OCI-LY1 (cell line): Measurements from ENCODE around the gene MYH7.

Experiments
- H2AFZ ChIP-seq: fragments of 200-600 bp; sonication (generic), shearing (Covaris generic); 2 replicates; pipeline ENCODE4 v1.6.0; 2014; ENCODE audit warnings: antibody characterized with exemption, mild to moderate bottlenecking, low read length
- H3F3A ChIP-seq: fragments of 200-600 bp; sonication (generic), shearing (Covaris generic); 2 replicates; pipeline ENCODE4 v1.6.0; 2014; ENCODE audit warnings: mild to moderate bottlenecking, antibody characterized with exemption, low read length, moderate library complexity; ENCODE audit not compliant: insufficient read depth
- H3K27ac ChIP-seq: fragments of 200-600 bp; sonication (generic); 2 replicates; pipeline ENCODE4 v1.5.1; 2014; ENCODE audit warnings: low read length, mixed run types, mild to moderate bottlenecking, low read depth; ENCODE audit not compliant: poor library complexity, severe bottlenecking
- H3K27me3 ChIP-seq: fragments of 200-600 bp; sonication (generic); 2 replicates; pipeline ENCODE4 v1.6.0; 2014; ENCODE audit warnings: antibody characterized with exemption, mild to moderate bottlenecking, low read length, moderate library complexity; ENCODE audit not compliant: insufficient read depth
- H3K36me3 ChIP-seq: fragments of 200-600 bp; sonication (generic); 2 replicates; pipeline ENCODE4 v1.6.1; 2014; ENCODE audit warnings: mild to moderate bottlenecking, antibody characterized with exemption, low read length, moderate library complexity, mixed read lengths; ENCODE audit not compliant: insufficient read depth
- H3K4me1 ChIP-seq: fragments of 200-600 bp; sonication (generic); 2 replicates; pipeline ENCODE4 v1.5.1; 2014; ENCODE audit warnings: mild to moderate bottlenecking, low read length, moderate library complexity; ENCODE audit not compliant: insufficient read depth, severe bottlenecking
- H3K4me2 ChIP-seq: fragments of 200-600 bp; sonication (generic), shearing (Covaris generic); 2 replicates; pipeline ENCODE4 v1.6.1; 2014; ENCODE audit warnings: low read length
- H3K4me3 ChIP-seq: fragments of 200-600 bp; sonication (generic); 2 replicates; pipeline ENCODE4 v1.5.1; 2014; ENCODE audit warnings: low read length, low read depth, mild to moderate bottlenecking, mixed read lengths; ENCODE audit not compliant: poor library complexity, severe bottlenecking
- H3K79me2 ChIP-seq: fragments of 200-600 bp; shearing (Covaris generic); 2 replicates; pipeline ENCODE4 v1.6.1; 2016; ENCODE audit warnings: mixed run types, low read length, mixed read lengths; ENCODE audit not compliant: insufficient read depth
- H3K9ac ChIP-seq: fragments of 200-600 bp; sonication (generic), shearing (Covaris generic); 2 replicates; pipeline ENCODE4 v1.6.1; 2014; ENCODE audit warnings: mild to moderate bottlenecking, low read length, mixed read lengths
- H3K9me2 ChIP-seq: fragments of 200-600 bp; sonication (generic), shearing (Covaris generic); 2 replicates; pipeline ENCODE4 v1.6.1; 2014; ENCODE audit warnings: low read depth, mild to moderate bottlenecking, low read length, mixed read lengths
- H3K9me3 ChIP-seq: fragments of 200-600 bp; shearing (Covaris generic); 2 replicates; pipeline ENCODE4 v1.6.1; 2014; ENCODE audit warnings: low read length, mixed read lengths
- H4K20me1 ChIP-seq: fragments of 200-600 bp; sonication (generic), shearing (Covaris generic); 2 replicates; pipeline ENCODE4 v1.6.0; 2016; ENCODE audit warnings: mild to moderate bottlenecking, low read length; ENCODE audit not compliant: insufficient read depth
- EZH2 ChIP-seq: fragments of 200-600 bp; sonication (generic), shearing (Covaris generic); IDR thresholded peaks from 2 replicates; pipeline ENCODE4 v1.8.0; 2017; ENCODE audit warnings: borderline replicate concordance, mixed run types, mild to moderate bottlenecking, antibody characterized with exemption, low read length, moderate library complexity, mixed read lengths
- TF ChIP-seq, protein P1 (sequence below): fragments of 200-600 bp; sonication (generic), shearing (Covaris generic); IDR thresholded peaks from 2 replicates; pipeline ENCODE4 v1.5.1; 2017; ENCODE audit warnings: mild to moderate bottlenecking, antibody characterized with exemption, low read length, moderate library complexity, mixed read lengths

The MYH7 gene

DNA sequence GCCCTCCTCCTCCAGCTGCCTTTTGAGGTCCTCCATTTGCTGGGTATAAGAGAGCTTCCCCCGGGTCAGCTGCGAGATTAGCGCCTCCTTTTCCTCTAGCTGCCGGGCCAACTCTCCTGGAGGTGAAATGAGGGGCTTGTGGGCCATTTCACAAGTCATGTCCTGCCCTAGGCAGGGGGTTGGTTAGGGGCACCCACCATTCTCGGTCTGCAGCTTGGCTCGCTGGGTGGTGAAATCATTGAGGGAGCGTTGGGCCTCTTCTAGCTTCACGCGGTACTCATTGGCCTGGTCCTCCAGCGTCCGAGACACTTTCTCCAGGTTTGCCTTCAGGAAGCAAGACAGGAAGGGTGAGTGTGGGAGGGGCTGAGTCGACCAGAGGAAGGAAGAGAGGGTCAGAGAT is 46.1 kb downstream of the MYH7 start:
- Histone ChIP-seq H3K9ac (no peak overlapping the region), H3K9me2 (no peaks in the 10 kb centered on the region), H4K20me1 (no peaks in the 10 kb centered on the region), H3F3A (no peaks in the 10 kb centered on the region), H3K4me2 (no peak overlapping the region), H3K27me3 (peaks cover 12% of the 10 kb centered on the region; the same call in 1 of the 2 replicates), H3K9me3 (no peaks in the 10 kb centered on the region), H3K36me3 (no peaks in the 10 kb centered on the region), H3K4me3 (no peak overlapping the region), H3K79me2 (no peaks in the 10 kb centered on the region), H3K27ac (no peak overlapping the region), H3K4me1 (no peaks in the 10 kb centered on the region), H2AFZ (no peak overlapping the region)
- TF ChIP-seq, protein P1, sequence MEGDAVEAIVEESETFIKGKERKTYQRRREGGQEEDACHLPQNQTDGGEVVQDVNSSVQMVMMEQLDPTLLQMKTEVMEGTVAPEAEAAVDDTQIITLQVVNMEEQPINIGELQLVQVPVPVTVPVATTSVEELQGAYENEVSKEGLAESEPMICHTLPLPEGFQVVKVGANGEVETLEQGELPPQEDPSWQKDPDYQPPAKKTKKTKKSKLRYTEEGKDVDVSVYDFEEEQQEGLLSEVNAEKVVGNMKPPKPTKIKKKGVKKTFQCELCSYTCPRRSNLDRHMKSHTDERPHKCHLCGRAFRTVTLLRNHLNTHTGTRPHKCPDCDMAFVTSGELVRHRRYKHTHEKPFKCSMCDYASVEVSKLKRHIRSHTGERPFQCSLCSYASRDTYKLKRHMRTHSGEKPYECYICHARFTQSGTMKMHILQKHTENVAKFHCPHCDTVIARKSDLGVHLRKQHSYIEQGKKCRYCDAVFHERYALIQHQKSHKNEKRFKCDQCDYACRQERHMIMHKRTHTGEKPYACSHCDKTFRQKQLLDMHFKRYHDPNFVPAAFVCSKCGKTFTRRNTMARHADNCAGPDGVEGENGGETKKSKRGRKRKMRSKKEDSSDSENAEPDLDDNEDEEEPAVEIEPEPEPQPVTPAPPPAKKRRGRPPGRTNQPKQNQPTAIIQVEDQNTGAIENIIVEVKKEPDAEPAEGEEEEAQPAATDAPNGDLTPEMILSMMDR = no peak
- TF ChIP-seq EZH2 = no peak

DNA sequence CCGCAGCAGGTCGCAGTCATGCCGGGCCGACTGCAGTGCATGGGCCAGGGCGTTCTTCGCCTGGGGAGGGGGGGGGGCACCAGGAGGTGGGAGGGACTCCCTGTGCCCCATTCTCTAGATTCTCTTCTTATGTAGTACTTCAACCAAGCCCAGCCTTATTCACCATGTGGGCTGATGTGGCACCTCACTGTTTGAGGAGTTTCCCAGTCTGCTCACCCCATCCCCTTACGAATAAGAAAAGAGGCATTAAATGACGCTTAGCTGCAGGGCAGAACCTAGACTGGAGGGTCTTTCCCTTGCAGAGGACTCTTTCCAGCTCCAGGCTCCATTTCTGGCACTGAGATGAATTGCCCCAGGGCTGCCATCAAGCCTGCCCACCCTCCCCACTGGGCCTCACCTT is 46.5 kb downstream of the MYH7 start:
- Histone ChIP-seq H3K36me3 (no peaks in the 10 kb centered on the region), H3K79me2 (no peaks in the 10 kb centered on the region), H3K9me2 (no peaks in the 10 kb centered on the region), H3K4me3 (no peak overlapping the region), H3K27me3 (peaks cover 12% of the 10 kb centered on the region; the same call in 1 of the 2 replicates), H2AFZ (no peak overlapping the region), H3K9ac (no peak overlapping the region), H3K4me2 (no peak overlapping the region), H3F3A (no peaks in the 10 kb centered on the region), H3K27ac (no peak overlapping the region), H3K9me3 (no peaks in the 10 kb centered on the region), H3K4me1 (no peaks in the 10 kb centered on the region), H4K20me1 (no peaks in the 10 kb centered on the region)
- TF ChIP-seq, protein P1 = no peak
- no peak for TF ChIP-seq EZH2

DNA sequence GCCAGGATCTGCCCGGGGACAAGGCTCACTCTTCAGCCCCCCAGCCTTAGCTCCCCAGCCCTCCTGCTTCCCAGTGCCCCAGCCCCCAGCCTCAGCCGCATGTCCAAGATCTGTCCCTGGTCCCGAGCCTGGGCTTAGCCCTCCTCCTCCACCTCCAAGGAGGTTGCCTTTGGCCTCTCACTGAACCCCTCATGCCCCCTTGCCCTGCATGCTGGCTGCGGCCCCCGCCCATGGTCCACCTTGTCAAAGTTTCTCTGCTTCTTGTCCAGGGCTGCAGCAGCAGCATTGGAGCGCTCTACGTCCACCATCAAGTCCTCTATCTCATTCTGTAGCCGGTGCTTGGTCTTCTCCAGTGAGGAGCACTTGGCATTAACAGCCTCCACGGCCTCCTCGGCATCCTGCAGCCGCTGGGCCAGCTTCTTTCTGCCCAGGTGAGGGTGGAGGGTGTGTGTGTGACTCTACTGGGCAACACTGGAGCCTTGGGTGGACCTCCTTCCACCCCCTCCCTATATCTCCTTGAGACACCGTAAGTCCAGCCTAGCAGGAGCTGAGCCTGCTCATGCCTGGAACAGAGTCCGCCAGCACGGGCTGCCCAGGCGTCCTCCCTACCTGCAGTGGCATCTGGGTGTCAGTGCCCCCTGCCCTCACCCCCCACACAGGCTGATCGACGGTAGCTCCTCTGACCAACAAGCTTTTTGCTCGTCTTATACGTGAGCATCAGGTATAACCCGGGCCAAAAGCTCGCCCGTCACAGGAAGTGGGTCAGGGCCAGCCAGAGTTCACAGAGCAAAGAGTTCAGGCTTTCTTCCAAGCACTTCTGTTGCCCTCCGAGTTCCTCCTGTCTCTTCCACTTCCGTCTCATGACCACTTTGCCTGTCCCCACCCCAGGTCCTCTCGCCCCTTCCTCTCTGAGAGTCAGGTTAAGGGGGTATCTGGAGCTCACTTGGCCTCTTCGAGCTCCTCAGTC is 47.3 kb downstream of the MYH7 start:
- H2AFZ ChIP-seq = no peak overlapping the region

More for the DNA sequence above, 47.3 kb downstream of the MYH7 start:
- H3K4me2 ChIP-seq = no peak overlapping the region
- TF ChIP-seq, protein P1 = no peak
- TF ChIP-seq EZH2 = no peak
- H3K27me3 ChIP-seq = peaks cover 9% of the 10 kb centered on the region; the same call in 1 of the 2 replicates
- no peaks in the 10 kb centered on the region for H3K9me2 ChIP-seq
- H3K79me2 ChIP-seq = no peaks in the 10 kb centered on the region
- no peaks in the 10 kb centered on the region for H3K4me1 ChIP-seq
- H4K20me1 ChIP-seq = no peaks in the 10 kb centered on the region
- no peak overlapping the region for H3K27ac ChIP-seq
- H3K9ac ChIP-seq = no peak overlapping the region
- no peaks in the 10 kb centered on the region for H3K36me3 ChIP-seq
- H3K9me3 ChIP-seq = no peaks in the 10 kb centered on the region
- H3K4me3 ChIP-seq = no peak overlapping the region
- H3F3A ChIP-seq = no peaks in the 10 kb centered on the region
